Skeletal muscle tissue (tissue), 4 donors: ENCODE data around the gene DYNC1H1. TPM values are rescaled to one million over a fixed set of nuclear protein-coding genes. Genes with fewer than 3 reads are reported as not detected.
"Not testable (repeated sequence)": the region's sequence is repeated elsewhere in the genome, so short reads cannot be mapped to it uniquely, and the experiment has no call there.

ENCODE experiments used
- H3K27ac ChIP-seq: one replicate; pipeline ENCODE4 v1.7.0; 2013; ENCODE audit warnings: mild to moderate bottlenecking, low read depth, low read length, inconsistent platforms
- H3K27me3 ChIP-seq, 3 donors: one replicate each; pipeline ENCODE4 v1.7.0; 2013; ENCODE audit warnings: low read length in 3 of 3; ENCODE audit not compliant: control insufficient read depth in 3 of 3, insufficient read depth in 3 of 3
- H3K36me3 ChIP-seq, 3 donors: one replicate each; pipeline ENCODE4 v1.7.0; 2013; ENCODE audit warnings: low read length in 3 of 3; ENCODE audit not compliant: control insufficient read depth in 3 of 3, insufficient read depth in 3 of 3
- H3K4me1 ChIP-seq, 3 donors: one replicate each; pipeline ENCODE4 v1.7.0; 2013; ENCODE audit warnings: low read length in 3 of 3, mild to moderate bottlenecking in 3 of 3; ENCODE audit not compliant: control insufficient read depth in 3 of 3, insufficient read depth in 3 of 3
- H3K4me3 ChIP-seq, 3 donors: one replicate each; pipeline ENCODE4 v1.7.0; 2013; ENCODE audit warnings: low read length in 3 of 3
- H3K9ac ChIP-seq, 3 donors: one replicate each; pipeline ENCODE4 v1.7.0; 2013; ENCODE audit warnings: low read length in 3 of 3, mild to moderate bottlenecking in 3 of 3, moderate library complexity in 2 of 3, low read depth in 1 of 3
- H3K9me3 ChIP-seq, 3 donors: one replicate each; pipeline ENCODE4 v1.7.0; 2013; ENCODE audit warnings: low read length in 3 of 3; ENCODE audit not compliant: control insufficient read depth in 3 of 3
- total RNA-seq: library from RNA; depleted of rRNA; stranded (reverse); fragments of >200 nt; gene quantifications from one replicate; pipeline ENCODE4 v1.2.3, GENCODE V29; 2014
- donor health status: Osteomylitis.

DYNC1H1 gene
- total RNA-seq, 1 donor from 2014 or later, result 211 TPM

DNA sequence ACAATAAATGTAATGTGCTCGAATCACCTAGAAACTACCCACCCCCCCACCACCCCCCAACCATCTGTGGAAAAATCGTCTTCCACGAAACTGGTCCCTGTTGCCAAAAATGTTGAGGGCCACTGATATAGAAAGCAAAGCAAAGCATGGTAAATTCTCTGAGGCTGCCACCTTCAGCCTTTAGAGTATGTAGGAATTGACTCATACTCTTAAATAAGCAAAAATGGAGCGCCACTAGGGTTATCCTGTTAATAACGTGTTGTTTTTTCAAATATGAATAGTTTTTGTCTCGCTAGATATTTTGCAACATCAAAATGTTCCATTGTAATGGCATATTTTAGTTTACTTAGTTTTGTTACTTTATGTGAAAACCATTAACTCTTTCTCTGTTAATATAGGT, 18.2 kb downstream of the DYNC1H1 start:
- no peak overlapping the region for H3K27ac ChIP-seq
- no peak overlapping the region for H3K9ac ChIP-seq
- peaks cover 0 to 14% (median 9%) of the 10 kb centered on the region in 3 donors for H3K4me1 ChIP-seq
- H3K27me3 ChIP-seq, result no peaks in the 10 kb centered on the region
- H3K4me3 ChIP-seq, result no peak overlapping the region
- peaks cover 35 to 70% (median 66%) of the 10 kb centered on the region in 3 donors for H3K36me3 ChIP-seq
- H3K9me3 ChIP-seq, result no peaks in the 10 kb centered on the region

DNA sequence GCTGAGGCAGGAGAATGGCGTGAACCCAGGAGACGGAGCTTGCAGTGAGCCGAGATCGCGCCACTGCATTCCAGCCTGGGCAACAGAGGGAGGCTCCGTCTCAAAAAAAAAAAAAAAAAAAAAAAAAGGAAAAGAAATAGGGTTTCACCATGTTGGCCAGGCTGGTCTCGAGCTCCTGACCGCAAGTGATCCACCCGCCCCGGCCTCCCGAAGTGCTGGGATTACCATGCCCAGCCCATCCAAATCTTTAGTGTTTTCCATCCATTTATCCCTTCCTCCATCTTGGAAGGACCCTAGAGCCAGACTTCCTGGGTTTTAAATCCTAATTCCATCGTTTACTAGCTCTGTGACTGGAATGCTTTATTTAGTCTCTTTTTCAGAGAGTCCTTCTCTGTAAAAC, 20.5 kb downstream of the DYNC1H1 start:
- H3K4me3 ChIP-seq, H3K27ac ChIP-seq, H3K27me3 ChIP-seq, H3K9me3 ChIP-seq, H3K9ac ChIP-seq: not testable (repeated sequence)
- H3K4me1 ChIP-seq, result peaks cover 0 to 14% (median 9%) of the 10 kb centered on the region in 3 donors
- H3K36me3 ChIP-seq, result peaks cover 51 to 76% (median 76%) of the 10 kb centered on the region in 3 donors

DNA sequence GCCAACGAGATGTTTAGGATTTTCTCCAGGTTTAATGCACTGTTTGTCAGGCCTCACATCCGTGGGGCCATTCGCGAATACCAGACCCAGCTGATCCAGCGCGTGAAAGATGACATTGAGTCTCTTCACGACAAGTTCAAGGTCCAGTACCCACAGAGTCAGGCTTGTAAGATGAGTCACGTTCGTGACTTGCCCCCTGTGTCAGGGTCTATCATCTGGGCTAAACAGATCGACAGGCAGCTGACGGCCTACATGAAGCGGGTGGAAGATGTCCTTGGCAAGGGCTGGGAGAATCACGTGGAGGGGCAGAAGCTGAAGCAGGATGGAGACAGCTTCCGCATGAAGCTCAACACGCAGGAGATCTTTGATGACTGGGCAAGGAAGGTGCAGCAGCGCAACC, 21.6 kb downstream of the DYNC1H1 start:
- Histone ChIP-seq H3K4me1 (peaks cover 0 to 4% (median 2%) of the 10 kb centered on the region in 3 donors), H3K27ac (no peak overlapping the region), H3K27me3 (no peaks in the 10 kb centered on the region), H3K36me3 (peaks cover 54 to 73% (median 72%) of the 10 kb centered on the region in 3 donors), H3K9ac (no peak overlapping the region), H3K9me3 (no peaks in the 10 kb centered on the region), H3K4me3 (no peak overlapping the region)

DNA sequence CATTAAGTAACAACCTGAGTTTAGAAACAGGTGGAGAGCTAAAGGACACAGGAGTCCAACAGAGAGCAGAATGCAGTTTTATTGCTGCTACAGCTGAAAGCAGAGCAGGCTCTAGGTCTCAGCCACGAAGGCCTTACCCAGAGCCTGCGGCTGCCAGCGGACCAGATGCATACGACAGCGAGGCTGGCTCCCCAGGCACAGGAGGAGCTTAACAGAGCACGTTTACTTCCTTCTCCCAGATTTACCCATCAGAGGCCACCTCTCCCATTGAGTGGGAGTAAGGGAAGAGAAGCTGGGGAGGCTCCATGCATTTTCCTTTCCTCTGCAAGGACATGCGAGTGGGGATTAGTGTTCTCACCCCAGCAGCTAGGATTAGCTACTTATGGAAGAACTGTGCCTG, 22.6 kb downstream of the DYNC1H1 start:
- no peaks in the 10 kb centered on the region for H3K27me3 ChIP-seq
- peaks cover 54 to 76% (median 68%) of the 10 kb centered on the region in 3 donors for H3K36me3 ChIP-seq
- no peaks in the 10 kb centered on the region for H3K9me3 ChIP-seq
- no peak overlapping the region for H3K9ac ChIP-seq
- H3K4me1 ChIP-seq, result no peaks in the 10 kb centered on the region
- H3K27ac ChIP-seq, result no peak overlapping the region
- H3K4me3 ChIP-seq, result no peak overlapping the region

DNA sequence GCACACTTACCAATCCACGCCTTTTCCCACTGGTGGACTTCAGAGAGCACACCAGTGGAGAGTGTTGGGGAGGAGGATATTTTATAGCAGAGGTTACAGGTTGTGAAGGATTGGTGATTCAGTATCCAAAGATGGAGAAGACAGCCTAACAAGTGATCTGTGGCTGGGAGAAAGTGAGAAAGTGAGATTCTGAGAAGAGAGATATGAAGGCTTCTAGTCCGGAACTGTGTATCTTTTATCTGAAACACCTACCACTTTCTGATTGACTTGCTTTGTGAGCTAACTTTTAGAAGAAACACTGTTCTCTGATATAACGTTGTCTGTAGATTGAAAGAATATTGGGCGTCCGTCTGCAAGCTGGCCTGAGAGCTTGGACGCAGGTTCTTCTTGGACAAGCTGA, 24.0 kb downstream of the DYNC1H1 start:
- Histone ChIP-seq H3K4me1 (no peaks in the 10 kb centered on the region), H3K9ac (no peak overlapping the region), H3K27ac (no peak overlapping the region), H3K27me3 (no peaks in the 10 kb centered on the region), H3K9me3 (no peaks in the 10 kb centered on the region), H3K4me3 (no peak overlapping the region), H3K36me3 (peaks cover 63 to 82% (median 75%) of the 10 kb centered on the region in 3 donors)

DNA sequence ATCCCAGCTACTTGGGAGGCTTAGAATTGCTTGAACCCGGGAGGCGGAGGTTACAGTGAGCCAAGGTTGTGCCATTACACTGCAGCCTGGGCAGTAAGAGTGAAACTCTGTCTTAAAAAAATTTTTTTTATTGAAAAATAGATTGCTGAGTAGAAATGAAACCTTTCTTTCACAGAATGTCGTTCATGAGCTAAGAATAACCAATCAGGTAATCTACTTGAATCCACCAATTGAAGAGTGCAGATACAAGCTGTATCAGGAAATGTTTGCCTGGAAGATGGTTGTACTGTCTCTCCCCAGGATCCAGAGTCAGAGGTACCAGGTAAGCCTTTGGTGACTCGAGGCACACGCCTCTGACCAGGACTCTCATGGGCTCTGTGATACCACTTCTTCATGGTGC, 27.0 kb downstream of the DYNC1H1 start:
- Histone ChIP-seq H3K4me1 (no peaks in the 10 kb centered on the region), H3K9me3 (no peaks in the 10 kb centered on the region), H3K4me3 (no peak overlapping the region), H3K27me3 (no peaks in the 10 kb centered on the region), H3K9ac (no peak overlapping the region), H3K27ac (no peak overlapping the region), H3K36me3 (peaks cover 64 to 85% (median 79%) of the 10 kb centered on the region in 3 donors)

DNA sequence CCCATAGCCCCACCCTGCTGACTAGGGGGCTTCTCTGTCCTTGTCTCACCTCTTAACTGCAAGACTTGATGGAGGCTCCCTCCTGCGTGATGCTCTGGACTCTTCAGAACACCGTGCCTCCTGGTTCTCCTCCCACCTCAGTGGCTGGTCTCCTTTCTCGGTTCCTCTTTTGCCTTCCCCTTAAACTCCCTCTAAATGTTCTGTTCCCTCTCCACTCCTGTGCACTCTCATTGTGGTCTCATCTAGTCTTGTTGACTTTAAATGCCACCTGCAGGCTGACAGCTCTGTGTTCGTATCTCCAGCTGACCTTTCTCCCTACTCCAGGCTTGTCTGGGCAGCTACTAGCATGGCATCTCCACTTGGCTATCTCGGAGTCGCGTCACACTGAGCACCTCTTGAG, 28.3 kb downstream of the DYNC1H1 start:
- H3K9ac ChIP-seq, result no peak overlapping the region
- no peaks in the 10 kb centered on the region for H3K9me3 ChIP-seq
- H3K27me3 ChIP-seq, result no peaks in the 10 kb centered on the region
- H3K27ac ChIP-seq, result no peak overlapping the region
- H3K4me1 ChIP-seq, result no peaks in the 10 kb centered on the region
- no peak overlapping the region for H3K4me3 ChIP-seq
- H3K36me3 ChIP-seq, result peaks cover 66 to 85% (median 76%) of the 10 kb centered on the region in 3 donors

DNA sequence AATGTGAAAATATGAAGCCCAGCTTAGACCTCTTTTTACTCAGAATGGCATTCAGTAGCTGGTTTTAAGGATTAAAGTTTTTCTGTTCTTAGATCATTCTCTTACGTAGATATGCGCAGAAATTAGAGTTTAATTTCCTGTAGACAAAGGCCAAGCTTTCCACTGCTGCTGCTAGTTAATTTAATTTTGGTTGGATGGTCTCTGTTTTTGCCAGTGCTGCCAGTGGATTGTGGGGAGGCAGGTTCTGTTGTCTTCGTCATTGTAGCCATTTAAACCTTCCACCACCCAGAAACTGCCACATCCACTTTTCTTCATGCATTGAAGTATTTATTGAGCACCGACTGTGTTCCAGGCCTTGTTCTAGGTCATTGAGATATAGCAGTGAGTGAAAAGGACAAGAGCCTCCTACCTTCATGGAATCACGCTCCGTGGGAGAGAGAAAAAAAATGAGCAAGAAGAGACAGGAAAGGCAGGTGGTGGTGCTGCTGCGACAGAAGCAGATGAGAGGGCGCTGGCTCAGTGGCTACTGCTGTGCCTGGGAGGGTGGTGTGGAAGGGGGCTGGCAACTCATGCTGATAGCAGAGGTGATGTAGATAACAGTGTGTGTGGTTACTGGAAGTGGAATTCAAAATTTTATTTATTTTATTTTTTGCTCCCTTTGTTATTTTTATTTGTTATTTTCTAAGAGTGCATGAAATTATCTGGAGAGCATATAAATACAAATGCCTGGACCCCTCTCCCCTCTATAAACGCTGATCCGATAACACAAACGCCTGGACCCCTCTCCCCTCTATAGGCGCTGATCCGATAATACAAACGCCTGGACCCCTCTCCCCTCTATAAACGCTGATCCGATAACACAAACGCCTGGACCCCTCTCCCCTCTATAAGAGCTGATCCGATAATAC, 33.3 kb downstream of the DYNC1H1 start:
- Histone ChIP-seq H3K27me3 (no peaks in the 10 kb centered on the region), H3K9ac (no peak overlapping the region), H3K27ac (no peak overlapping the region), H3K36me3 (peaks cover 64 to 79% (median 73%) of the 10 kb centered on the region in 3 donors), H3K9me3 (no peaks in the 10 kb centered on the region), H3K4me3 (no peak overlapping the region), H3K4me1 (no peaks in the 10 kb centered on the region)

DNA sequence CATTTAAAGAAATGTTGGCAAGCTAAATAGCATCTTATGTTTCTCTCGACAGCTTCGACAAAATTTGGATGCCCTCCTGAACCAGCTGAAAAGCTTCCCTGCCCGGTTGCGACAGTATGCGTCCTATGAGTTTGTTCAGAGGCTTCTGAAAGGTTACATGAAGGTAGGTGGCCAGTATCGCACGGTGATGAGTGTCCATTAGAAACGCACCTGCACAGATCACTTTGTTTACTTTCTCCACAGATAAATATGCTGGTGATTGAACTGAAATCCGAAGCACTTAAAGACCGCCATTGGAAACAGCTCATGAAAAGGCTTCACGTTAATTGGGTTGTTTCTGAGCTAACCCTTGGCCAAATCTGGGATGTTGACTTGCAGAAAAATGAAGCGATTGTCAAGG, 36.5 kb downstream of the DYNC1H1 start:
- Histone ChIP-seq H3K4me1 (no peaks in the 10 kb centered on the region), H3K36me3 (peaks cover 63 to 78% (median 72%) of the 10 kb centered on the region in 3 donors), H3K4me3 (no peak overlapping the region), H3K27me3 (no peaks in the 10 kb centered on the region), H3K27ac (no peak overlapping the region), H3K9me3 (no peaks in the 10 kb centered on the region), H3K9ac (no peak overlapping the region)

DNA sequence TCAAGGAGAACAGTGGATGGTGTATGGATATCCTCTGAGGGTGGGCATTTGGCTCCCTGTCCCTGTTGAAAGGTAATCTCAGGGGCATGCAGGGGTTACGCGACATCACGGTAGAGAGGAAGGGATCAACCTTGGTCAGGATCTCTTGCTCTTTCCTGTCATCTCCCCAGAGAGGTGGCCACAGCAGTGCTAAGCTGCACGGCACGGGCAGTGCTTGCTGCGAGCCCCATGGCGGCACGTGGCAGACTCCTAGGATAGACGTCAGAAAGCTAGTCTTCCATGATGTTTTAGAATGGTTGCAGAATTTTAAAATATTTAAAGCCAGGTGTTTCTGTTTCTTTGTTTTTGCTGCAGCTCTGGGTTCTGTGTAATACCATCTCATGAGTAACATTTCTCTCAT, 41.0 kb downstream of the DYNC1H1 start:
- H3K4me3 ChIP-seq, result no peak overlapping the region
- H3K27me3 ChIP-seq, result no peaks in the 10 kb centered on the region
- H3K9me3 ChIP-seq, result no peaks in the 10 kb centered on the region
- H3K4me1 ChIP-seq, result no peaks in the 10 kb centered on the region
- no peak overlapping the region for H3K27ac ChIP-seq
- H3K9ac ChIP-seq, result no peak overlapping the region
- H3K36me3 ChIP-seq, result peaks cover 76 to 87% (median 86%) of the 10 kb centered on the region in 3 donors
